NCI-H1048 (cell line): ENCODE data around the gene WDR88.
"Not testable (repeated sequence)": the region's sequence is repeated elsewhere in the genome, so short reads cannot be mapped to it uniquely, and the experiment has no call there.

Source experiments
- DNase-seq: peaks from one replicate; lab custom pipeline; 2025; lab: John Stamatoyannopoulos, UW

WDR88 gene

DNA sequence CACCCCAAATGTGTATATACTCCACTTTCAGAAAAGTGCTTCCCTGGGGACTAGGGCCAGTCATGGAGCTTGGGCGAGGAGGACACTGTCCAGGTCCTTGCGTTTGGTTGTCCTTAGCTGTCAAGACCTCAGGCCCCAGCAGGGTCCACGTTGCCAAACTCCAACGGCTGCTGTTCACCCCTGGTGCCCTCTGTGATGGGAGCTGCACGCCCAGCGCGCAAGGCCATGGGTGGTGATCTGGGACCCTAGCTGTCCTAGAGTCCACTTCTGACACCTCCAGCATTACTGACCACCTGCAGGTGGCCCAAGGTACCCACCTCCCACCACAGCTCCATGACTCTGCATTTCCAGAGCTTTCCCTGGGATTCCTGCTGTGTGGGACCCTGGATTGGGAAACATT, 66.3 kb downstream of the WDR88 start:
- no peak for DNase-seq

- no peak for DNase-seq
Observed at GRCh38 chr19:33199441-33200265, 67.7 kb downstream of the WDR88 start.

GRCh38 chr19:33201473-33201872, 69.6 kb downstream of the WDR88 start:
- no peak for DNase-seq

GRCh38 chr19:33201886-33202545, 70.1 kb downstream of the WDR88 start:
- DNase-seq = no peak

DNA sequence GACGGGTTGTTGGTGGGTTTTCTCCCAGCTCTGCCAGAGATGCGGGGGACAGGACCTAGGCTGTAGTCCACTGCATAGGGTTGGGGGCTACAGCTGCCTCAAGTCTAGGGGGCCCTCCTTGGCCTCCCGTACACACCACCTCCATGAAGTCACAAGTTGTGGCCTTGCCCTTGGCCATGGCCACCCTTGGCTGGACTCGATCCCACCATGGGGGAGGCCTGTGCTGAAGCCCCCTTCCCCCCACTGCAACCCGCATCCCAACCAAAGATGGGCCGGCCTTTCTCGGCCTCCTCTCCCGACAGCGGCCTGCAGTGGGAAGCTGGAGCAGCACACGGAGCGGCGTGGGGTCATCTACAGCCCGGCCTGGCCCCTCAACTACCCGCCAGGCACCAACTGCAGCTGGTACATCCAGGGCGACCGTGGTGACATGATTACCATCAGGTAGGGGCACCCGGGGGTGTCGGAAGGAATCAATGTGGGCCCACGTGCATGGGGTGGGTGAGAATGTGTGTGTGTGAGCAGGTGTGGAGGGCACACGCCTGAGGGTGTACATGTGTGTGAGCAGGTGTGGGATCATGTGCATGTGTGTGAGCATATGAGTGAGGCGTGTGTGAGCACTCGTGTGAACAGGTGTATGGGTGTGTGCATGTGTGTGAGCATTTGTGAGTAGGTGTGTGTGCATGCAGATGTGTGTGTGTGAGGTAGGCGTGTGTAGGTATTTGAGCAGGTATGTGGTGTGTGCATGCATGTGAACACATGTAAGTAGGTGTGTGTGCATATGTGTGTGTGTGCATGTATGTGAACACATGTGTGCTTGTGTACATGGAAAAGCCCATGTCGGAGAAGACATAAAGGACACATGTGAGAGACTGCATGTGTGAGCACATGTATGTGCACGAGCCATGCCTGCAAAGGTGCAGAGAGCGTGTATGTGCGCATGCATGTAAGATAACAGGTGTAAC, 70.9 kb downstream of the WDR88 start:
- no peak for DNase-seq

DNA sequence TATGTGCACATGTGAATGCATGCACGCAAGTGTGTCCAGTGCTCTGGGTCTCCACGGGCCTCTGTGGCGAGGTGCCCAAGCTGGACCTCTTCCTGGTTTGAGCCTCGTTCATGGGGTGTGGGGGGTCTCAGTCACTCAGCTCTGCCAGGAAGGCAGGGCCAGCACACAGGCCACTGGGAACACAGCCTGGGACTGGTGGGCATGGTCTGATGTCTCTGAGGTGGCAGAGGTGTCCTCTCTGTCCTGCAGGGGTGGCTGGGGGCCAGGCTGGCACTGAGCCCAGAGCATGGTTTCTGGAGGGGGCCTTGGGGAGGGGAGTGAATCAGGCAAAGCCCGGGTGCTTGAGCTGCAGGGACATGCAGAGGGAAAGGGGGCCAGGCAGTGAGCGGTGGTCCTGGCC, 71.6 kb downstream of the WDR88 start:
- DNase-seq = no peak

DNA sequence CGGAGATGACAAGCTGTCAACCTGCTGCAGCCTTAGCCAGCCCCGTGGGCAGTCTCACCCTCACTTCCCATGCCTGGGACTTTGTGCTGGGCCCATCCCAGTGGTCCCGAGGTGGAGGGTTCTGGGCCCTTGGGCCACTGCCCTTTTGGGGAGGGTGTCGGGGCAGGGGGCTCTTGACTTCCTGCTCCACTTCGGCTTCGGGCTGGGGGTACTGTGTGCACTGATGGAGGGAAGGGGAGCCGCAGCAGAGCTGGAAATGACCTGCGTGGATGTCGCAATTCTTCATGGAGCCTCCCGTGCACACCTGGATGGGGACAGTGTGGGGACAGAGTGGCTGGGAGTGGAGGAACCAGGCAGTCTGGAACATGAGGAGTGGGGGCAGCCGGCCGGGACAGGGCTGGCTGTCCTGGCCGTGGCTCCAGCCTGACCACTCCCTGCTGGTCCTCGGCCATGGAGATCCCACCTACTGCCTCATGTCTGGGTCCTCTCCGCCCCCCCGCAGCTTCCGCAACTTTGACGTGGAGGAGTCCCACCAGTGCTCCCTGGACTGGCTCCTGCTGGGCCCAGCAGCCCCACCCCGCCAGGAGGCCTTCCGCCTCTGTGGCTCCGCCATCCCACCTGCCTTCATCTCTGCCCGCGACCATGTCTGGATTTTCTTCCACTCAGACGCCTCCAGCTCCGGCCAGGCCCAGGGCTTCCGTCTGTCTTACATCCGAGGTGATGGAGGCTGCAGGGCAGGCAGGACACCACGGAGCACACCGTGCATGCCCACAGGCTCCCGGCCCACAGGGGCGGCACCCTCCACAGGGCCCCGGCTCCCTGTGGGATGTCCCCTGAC, 72.4 kb downstream of the WDR88 start:
- DNase-seq = no peak

DNA sequence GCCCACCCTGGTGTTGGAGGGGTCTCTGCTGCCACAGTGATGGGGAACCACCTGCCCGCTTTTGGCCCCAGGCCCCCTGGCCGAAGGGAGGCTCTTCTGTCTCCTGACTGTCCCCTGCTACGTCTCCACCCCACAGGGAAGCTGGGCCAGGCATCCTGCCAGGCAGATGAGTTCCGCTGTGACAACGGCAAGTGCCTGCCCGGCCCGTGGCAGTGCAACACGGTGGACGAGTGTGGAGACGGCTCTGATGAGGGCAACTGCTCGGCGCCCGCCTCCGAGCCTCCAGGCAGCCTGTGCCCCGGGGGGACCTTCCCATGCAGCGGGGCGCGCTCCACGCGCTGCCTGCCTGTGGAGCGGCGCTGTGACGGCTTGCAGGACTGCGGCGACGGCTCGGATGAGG, 73.2 kb downstream of the WDR88 start:
- DNase-seq = no peak

GRCh38 chr19:33205531-33206260, 73.8 kb downstream of the WDR88 start:
- no peak for DNase-seq

DNA sequence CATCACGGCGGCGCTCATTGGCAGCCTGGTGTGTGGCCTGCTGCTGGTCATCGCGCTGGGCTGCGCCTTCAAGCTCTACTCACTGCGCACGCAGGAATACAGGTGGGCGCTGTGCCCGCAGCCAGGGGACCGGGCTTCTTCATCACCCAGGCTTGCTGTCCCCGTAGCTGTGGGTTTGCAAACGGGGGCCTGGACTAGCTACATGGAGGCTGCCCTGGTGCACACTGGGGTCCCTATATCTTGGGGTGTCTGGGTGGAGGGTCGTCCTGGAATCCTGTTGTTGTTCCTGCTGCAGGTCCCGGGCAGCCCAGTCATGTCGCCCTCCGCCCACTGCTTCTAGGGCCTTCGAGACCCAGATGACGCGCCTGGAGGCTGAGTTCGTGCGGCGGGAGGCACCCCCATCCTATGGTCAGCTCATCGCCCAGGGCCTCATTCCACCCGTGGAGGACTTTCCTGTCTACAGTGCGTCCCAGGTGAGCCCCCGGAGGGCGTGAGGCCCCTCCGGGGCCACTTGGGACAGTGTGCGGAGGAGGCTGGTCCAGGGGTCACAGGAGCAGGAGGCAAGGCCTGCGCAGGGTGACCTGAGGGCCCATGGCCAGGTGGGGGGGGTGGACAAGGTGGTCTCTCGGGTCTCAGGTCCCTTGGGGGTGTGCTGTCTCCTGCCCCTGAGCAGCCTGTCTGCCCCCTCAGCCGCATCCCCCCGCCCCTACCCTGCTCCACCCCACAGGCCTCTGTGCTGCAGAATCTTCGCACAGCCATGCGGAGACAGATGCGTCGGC, 74.5 kb downstream of the WDR88 start:
- no peak for DNase-seq

DNA sequence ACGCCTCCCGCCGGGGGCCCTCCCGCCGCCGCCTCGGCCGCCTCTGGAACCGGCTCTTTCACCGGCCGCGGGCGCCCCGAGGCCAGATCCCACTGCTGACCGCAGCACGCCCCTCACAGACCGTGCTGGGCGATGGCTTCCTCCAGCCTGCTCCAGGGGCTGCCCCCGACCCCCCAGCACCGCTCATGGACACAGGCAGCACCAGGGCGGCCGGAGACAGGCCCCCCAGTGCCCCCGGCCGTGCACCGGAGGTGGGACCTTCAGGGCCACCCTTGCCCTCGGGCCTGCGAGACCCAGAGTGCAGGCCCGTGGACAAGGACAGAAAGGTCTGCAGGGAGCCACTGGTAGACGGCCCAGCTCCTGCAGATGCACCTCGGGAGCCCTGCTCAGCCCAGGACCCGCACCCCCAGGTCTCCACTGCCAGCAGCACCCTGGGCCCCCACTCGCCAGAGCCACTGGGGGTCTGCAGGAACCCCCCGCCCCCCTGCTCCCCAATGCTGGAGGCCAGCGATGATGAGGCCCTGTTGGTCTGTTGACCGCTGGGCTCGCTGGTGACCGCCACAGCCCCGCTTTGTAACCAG, 75.2 kb downstream of the WDR88 start:
- no peak for DNase-seq

GRCh38 chr19:33207903-33208302, 76.0 kb downstream of the WDR88 start:
- DNase-seq = no peak

DNA sequence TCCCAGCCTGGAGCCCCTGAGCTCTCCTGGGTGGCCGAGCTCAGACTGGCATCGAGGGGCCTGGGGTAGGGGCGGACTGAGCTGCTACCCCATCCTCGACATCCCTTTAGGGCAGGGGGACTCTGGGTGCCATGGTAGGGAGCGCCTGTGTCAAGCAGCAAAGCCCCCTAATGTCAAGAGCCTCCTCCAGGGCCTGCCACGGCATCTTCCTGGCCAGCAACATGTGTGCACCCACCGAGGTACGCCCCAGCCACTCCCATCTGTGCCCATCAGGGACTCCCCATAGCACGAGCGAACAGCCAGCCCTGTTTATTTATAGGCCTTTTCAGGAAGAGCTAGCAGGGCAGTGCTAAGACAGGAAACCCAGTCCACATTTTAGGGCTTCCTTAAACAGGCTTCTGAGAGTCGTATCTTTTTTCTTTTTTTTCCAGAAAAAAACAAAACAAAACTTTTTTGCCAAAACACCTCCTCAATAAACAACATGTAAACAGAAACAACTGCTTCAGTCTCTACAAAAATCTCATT, 76.5 kb downstream of the WDR88 start:
- no peak for DNase-seq

DNA sequence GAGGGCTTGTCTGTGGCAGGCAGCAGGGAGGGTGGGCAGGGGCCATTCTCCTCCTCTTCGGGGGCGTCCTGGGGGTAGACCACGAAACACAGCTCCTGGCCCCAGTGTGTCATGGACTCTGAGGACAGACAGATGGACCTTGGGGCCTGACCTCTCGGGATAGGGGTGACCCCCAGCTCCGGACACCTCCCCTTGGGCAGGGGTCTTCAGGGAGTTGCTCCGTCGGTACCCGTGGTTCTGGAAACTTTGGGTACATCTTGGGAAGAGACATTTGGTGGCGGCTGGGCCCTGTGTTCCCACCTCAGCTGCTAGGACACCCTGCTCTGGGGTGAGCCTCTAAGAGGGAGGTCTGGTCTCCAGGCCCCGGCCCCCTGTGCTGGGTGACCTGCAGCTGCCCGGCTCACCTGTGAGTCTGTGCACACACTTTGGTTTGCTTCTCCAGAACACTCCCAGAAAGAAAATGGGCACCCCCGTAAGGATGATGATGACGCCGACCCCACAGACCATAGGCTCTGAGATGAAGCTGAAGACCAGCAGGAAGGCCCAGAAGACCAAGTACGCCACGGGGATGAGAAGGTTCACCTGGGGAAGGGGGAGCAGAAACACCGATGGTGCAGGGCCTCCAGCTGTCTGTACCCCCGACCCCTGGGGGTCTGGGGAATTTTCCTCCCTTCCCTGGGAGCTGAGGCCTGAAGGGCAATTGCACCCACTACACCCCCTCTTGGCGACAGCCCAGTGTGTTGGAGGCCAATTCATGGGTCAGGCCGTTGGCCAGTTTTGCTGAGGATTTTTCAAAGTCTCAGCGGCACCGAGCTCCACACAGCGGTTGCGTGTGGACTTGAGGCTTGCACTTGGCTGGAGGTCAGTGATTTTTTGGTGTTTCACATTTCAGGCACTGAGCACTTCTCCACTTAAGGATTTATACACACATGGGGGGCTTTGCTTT, 77.3 kb downstream of the WDR88 start:
- no peak for DNase-seq

DNA sequence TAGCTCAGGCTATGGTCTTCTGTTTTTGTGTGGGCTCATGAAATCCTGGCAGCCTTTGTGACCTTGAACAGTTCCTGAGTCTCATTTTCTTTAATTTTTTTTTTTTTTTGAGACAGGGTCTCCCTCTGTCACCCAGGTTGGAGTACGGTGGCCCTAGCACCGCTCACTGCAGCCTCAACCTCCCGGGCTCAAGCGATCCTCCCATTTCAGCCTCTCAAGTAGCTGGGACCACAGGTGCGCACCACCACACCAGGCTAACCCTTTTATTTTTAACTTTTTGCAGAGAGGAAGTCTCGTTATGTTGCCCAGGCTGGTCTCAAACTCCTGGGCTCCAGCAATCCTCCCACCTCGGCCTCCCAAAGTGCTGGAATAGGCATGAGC, 77.9 kb downstream of the WDR88 start:
- DNase-seq = not testable (repeated sequence)

DNA sequence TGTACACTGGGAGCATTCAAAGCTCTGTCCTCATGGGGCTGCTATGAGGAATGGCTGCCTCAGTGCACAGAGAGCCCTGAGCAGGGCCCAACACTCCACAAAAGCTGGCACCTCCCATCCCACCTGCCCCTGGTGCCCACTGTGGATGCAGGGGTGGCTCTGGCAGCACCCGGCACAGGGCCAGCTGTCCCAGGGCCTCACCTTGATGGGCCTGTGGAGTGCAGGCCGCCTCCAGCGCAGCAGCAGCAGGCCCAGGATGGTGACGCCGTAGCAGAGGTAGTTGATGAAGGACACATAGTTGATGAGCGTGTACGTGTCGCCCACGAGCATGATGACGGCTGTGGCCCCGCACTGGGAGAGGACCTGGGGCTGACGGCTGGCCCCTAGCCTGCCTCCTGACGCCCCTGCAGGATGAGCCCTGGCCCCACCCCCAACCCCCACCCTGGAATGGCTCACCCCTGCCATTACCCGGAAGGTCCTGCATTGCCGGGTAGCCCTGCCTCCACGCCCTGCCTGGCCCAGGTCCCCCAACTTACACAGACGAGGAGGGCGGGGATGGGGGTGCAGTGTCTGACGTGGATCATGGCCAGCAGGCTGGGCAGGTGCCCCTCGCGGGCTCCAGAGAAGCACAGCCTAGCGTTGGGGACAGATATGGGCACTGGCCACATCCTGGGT, 78.5 kb downstream of the WDR88 start:
- DNase-seq = no peak

DNA sequence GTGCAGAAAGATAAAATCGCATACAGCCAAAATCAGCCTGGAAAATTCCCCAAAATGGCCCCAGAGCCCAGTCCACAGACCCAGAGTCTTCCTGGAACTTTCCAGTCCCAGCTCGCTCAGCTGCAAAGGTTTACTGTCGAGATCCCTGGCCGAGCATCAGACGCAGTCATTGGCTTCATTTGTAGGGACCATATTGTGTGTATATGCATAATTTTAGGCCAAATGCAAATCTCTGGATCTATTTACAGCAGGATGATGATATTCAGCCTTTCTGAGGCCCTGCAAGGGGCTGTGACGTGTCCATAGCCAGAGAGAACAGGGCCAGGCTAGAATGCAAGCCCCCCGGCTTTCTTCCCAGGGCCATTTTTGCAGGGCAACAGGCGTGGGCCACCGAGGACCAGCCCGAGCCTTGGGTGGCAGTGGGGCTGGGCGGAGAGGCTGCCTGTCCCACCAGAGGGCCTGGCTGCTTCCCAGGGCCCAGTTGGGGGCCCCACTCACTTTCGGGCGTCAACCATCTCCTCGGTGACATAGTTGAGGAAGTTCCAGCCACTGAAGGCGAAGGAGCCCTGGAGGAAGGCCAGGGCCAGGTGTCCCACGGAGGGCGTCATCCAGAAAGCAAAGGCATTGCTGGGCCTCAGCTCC, 80.0 kb downstream of the WDR88 start:
- no peak for DNase-seq
